ENCODE measurements around the gene ARRDC5.

GRCh38 chr19:4932711-4933110 lies 30.0 kb upstream of the ARRDC5 start:
- TF ChIP-seq EZH2 (optimal IDR thresholded peaks at IDR 0.05; ENCODE audit: low read depth, low read length) (no peak), CTCF (IDR thresholded peaks at IDR 0.05; ENCODE audit: low read length) (no peak), EZH2phosphoT487 (IDR thresholded peaks at IDR 0.05; ENCODE audit: low read length) (no peak)
